NOMO-1 (cell line): ENCODE results near the gene DST.

Experiments used
- DNase-seq, 2 experiments: peaks; one replicate each; lab custom pipeline; 2025; ENCODE audit not compliant: unreplicated experiment in 2 of 2; lab: John Stamatoyannopoulos, UW

DST gene

GRCh38 chr6:56450376-56450775, 192.3 kb downstream of the DST start:
- DNase-seq, result no peak

DNA sequence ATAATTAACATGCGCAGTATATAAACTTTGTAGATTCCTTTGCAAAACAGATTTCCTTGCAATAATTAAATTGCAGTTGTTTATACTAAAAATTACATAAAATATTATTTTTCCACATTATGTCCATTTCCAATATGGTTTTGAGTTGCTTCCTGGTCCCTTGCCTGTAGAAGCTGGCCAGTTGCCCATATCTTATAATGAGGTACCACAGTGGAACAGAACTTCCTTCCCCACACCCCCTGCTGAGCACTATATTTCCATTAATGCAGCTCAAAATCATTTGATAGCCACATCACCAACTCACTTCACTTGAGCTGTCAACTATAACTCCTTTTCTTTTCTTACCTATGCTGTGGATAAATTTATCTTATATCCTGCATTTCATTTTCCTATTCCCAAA, 194.6 kb downstream of the DST start:
- DNase-seq, result no peak

DNA sequence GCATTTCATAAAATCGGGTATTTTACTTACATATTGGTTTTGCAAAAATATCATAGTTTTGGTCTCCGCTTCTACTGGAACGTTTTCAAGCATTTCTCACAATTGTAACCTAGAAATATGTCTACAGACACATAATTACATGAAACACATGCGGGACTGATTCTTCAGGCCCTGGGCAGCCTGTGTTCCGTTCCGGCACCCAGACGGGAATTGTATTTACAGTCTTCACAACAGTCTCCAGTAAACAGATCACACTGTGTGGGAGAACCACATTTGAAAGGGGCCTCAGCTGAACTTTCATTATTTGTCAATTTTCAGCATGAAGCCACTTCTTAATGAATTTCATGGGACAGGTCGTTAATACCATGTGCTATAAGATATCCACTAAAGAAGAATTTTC, 196.9 kb downstream of the DST start:
- DNase-seq, result no peak

DNA sequence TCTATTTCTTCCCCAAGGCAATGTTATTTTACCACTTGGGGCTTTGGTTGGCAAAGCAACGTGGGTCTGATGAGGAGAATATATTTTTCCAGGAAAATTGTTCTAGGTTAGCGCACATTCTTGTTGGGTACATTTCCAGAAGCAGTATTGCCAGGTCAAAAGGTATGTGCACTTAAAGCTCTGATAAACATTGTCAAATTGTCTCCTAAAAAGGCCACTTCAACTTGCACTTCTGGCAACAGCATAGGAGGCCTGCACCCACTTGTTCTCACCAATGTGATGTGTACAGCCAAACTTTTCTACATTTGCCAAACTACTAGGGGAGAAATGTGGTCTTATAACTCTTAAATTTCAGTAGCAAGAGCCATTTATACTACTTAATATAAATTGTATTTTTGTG, 197.8 kb downstream of the DST start:
- DNase-seq, result no peak

DNA sequence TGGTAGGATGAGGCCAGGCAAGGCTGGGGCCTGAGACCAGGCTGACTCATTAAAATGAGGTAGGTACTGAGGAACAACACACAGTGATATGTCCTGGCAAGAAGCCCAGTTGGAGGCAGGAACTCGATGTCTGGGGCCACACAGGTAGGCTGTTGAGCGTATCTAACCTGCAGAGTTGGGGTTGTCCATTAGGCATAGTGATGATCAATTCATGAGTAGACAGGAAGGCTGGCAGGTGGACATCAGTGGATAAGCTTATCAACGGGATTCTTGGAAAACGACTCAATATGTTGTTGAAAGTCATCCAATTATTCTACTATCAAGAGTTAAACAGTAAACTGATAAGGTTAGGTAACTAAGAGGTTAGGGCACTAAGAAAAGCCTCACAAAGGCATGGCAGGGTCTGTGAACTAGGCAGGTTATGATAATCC, 202.1 kb downstream of the DST start:
- no peak for DNase-seq

DNA sequence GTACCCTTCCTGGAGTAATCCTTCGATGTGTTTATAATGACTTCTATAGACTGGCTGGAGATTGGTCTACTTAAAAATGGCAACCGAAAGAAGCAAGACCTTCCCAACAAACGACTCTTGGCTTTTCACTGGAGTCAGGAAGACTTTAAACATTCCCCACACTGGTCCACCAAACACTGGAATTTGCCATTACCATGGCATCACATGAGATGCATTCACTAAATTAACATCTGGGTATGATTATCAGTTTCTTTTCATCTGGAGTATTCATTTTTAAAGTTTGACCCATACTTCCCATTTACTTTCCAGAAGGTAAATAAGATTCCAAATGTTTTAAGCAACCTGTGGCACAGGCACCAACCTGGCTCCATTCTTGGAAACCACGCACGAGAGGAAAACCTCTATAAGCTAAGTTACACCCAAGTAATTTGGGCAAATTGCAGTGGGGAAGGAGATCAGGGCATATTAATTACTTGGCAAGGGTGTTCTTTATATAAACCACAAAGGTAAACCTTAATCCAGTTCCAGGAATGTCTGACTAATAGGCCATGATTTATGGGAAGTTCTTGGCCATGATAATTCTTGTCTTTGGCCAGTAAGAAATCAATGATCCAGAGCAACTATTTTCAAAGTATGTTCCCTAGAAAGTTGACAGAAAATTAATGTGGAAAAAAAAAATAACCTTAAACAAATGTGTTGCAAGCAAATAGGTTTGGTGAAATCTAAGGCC, 205.4 kb downstream of the DST start:
- DNase-seq, result no peak

DNA sequence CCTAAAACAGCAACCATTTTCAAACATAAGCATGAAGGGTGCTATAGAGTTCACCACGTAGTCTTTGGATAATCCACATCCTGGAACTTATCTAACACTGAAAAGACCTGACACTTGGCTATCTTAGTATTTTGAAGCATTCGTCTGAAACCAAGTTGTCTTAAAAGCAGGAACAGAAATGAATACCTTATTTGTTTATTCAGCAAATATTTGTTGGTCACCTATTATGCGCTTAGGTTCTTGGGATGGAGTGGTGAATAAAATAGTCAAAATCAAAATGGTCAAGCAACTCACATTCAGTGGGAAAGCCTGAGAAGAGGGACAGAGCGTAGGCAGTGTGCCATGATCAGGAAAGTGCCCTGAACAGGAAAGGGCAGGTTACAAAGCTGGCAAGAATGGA, 206.9 kb downstream of the DST start:
- no peak for DNase-seq

- no peak for DNase-seq
Measured at GRCh38 chr6:56435326-56435725, 207.4 kb downstream of the DST start.

DNA sequence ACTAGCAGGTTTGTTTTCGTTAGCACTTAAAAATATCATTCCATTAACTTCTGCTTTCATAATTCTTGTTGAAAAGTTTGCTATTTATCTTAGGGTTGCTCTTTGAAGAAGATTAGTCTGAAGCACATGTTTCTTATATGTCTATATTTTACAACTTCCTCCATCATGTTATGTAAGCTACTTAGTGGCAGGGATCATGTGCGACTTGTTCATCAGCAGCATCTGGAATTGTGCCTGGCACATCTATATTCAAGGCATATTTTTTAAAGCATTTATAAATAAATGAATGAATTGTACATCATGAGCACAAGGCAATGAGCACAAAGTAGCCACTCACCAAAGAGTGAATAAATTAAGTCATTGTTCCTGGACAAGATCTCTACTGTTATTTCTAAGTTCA, 208.1 kb downstream of the DST start:
- no peak for DNase-seq

- DNase-seq, result no peak
Measured at GRCh38 chr6:56433119-56433518, 209.6 kb downstream of the DST start.

- no peak for DNase-seq
Measured at GRCh38 chr6:56432194-56432593, 210.5 kb downstream of the DST start.

DNA sequence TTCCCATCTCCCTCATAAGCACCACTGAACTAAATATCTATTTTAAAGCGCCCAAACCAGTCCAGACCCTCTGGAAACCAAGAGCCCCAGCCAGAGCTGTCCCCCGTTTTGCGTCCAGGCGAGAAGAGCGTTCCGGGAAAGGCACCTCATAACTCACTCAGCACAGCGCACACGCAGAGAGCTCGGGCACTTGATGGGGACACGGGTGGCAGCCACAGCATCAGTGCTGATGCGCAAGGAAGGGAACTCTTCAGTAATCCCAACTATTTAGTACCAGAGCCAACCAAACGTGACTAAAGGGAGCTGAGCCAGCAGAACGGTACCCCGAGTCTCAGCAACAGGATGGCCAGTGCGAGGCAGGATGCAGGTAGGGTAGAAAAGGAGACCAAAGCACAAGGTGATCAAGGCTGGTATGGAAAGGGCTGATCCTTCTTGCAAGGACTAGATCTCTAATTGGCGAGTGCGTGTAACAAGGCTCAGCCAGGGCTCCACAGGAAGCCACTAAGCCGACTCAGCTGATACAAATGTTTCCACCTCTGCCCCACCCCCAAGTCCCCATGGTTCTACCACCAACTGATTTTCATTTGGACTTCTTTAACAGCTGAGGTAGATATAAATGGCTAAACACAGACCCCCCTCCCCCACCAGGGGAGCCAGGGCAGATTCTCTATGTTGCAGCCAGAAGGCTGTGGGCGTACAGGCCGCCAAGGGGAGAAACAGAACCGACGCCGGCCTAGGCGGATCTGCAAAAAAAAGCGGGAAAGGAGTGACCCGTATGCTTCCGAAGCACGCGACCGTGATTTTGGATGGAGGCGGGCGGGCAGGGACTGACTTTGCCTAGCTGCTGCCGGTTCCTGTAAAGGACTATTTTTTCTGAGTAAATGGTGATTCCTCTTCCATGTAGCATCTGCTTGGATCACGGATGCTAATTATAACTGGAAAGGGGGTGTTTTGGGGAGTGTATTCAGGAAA, 211.8 kb downstream of the DST start:
- DNase-seq, result no peak

- DNase-seq, result no peak
Measured at GRCh38 chr6:56424542-56425083, 218.1 kb downstream of the DST start.

DNA sequence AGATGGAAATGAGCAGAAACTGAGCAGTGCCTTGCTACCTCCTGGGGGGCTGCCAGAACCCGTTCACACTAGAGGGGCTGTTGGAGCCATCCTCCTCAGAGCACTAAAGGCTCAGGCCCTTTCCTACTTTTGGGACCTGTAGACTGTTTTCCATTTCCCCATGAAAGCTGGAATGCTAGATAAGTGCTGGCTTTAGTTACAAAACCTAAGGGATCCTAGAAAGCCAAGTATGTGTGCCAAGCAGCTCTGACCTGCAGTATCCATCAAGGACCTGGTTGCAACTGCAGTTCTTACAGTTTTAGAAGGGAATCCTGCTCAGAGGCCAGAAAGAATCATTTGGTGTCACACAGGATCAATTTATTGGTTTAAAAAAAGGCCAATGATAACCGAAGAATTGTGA, 218.6 kb downstream of the DST start:
- no peak for DNase-seq

DNA sequence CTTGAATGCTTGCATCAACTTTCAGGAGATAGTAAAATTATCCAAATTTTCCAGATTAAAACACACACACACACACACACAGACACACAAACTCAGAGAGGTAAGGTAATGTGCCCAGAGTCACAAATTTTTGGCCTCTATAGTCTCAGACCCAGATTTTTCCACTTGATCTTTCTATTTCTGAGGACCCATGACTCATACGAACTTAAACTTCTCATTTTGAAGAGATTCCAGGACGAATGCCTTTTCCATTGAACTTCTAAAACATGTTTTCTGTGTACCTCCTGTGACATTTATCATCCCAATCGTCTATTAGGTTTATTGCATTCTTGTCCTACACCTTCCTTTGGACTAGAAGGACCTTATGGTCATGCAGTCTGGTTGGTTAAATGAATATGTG, 222.4 kb downstream of the DST start:
- no peak for DNase-seq

GRCh38 chr6:56419191-56419590, 223.5 kb downstream of the DST start:
- no peak for DNase-seq

DNA sequence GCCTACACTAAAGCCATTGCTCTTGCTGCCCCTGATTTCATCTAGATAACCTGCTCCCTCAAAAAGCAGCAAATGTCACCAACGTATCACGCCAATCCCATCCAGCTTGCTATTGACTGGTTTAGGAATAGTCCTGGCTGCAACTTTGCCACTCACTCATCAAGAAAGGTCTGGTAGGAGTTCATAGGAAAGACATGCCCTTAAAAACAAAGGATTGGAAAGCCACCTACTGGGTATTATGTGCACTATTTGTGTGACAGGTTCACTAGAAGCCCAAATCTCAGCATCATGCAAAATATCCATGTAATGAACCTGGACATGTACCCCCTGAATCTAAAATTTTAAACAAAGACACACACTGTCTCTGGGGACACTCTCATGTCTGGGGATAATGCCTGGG, 224.9 kb downstream of the DST start:
- no peak for DNase-seq

GRCh38 chr6:56416247-56416646, 226.4 kb downstream of the DST start:
- no peak for DNase-seq

GRCh38 chr6:56408976-56409375, 233.7 kb downstream of the DST start:
- DNase-seq, result no peak
